Activated T-helper 1 cell treated with anti-CD3 and anti-CD28 coated beads, Interleukin-12 subunit alpha, Interleukin-12 subunit beta, Interleukin-2, Interleukin-4 antibody, amounts not matched to agents 30 ng/mL and 10 ng/mL and 1 ng/mL, durations not matched to agents 14 hours and 24 hours and 36 hours (primary cell): ENCODE data around the gene EFNA5. TPM values are rescaled to one million over a fixed set of nuclear protein-coding genes. Genes with fewer than 3 reads are reported as not detected.

ENCODE experiments used
- DNase-seq: peaks from one replicate; pipeline ENCODE4 v3.0.0; 2021; ENCODE audit warnings: low spot score
- H3K27ac Mint-ChIP-seq: one replicate; pipeline ENCODE4 v1.8.0; 2021; ENCODE audit warnings: mild to moderate bottlenecking, mixed read lengths
- H3K27me3 Mint-ChIP-seq: one replicate; pipeline ENCODE4 v1.8.0; 2022; ENCODE audit warnings: mild to moderate bottlenecking, moderate library complexity, mixed read lengths; ENCODE audit not compliant: insufficient read depth
- H3K36me3 Mint-ChIP-seq: one replicate; pipeline ENCODE4 v1.8.0; 2021; ENCODE audit warnings: low read depth, mixed read lengths
- H3K4me1 Mint-ChIP-seq: one replicate; pipeline ENCODE4 v1.8.0; 2021; ENCODE audit warnings: low read depth, mixed read lengths
- H3K4me3 Mint-ChIP-seq: one replicate; pipeline ENCODE4 v1.8.0; 2021; ENCODE audit warnings: mild to moderate bottlenecking, moderate library complexity, mixed read lengths
- H3K9me3 Mint-ChIP-seq: one replicate; pipeline ENCODE4 v1.8.0; 2021; ENCODE audit warnings: mixed read lengths
- intact Hi-C: fragments of 100-400 bp; cut with micrococcal nuclease; formaldehyde crosslinking; loops from one replicate; pipeline ENCODE4 v1.15.1; 2024
- total RNA-seq: library from RNA; stranded (reverse); gene quantifications from 2 replicates; pipeline ENCODE4 v1.2.3, GENCODE V29; 2022

The EFNA5 gene
- total RNA-seq, 1 donor from 2014 or later = not detected

- Mint-ChIP-seq H3K27me3 (peaks cover 6% of the 10 kb centered on the region), H3K36me3 (no peaks in the 10 kb centered on the region), H3K9me3 (no peaks in the 10 kb centered on the region), H3K4me3 (no peak overlapping the region), H3K4me1 (no peaks in the 10 kb centered on the region), H3K27ac (no peak overlapping the region)
- intact Hi-C loops = no loop called here
- no peak for DNase-seq
These were observed 152.1 kb downstream of the EFNA5 start for GRCh38 chr5:107518616-107519015.

GRCh38 chr5:107518190-107518589 is 152.5 kb downstream of the EFNA5 start:
- no peak overlapping the region for H3K4me3 Mint-ChIP-seq
- peaks cover 6% of the 10 kb centered on the region for H3K27me3 Mint-ChIP-seq
- H3K9me3 Mint-ChIP-seq = no peaks in the 10 kb centered on the region
- no peaks in the 10 kb centered on the region for H3K36me3 Mint-ChIP-seq
- intact Hi-C loops = no loop called here
- no peak overlapping the region for H3K27ac Mint-ChIP-seq
- DNase-seq = no peak
- no peaks in the 10 kb centered on the region for H3K4me1 Mint-ChIP-seq

- no peak for DNase-seq
- Mint-ChIP-seq H3K36me3 (no peaks in the 10 kb centered on the region), H3K4me1 (no peaks in the 10 kb centered on the region), H3K4me3 (no peak overlapping the region), H3K27me3 (peaks cover 2% of the 10 kb centered on the region), H3K9me3 (no peaks in the 10 kb centered on the region), H3K27ac (no peak overlapping the region)
- intact Hi-C loops = no loop called here
These were observed 153.3 kb downstream of the EFNA5 start for GRCh38 chr5:107517185-107518033.

- no peak overlapping the region for H3K4me3 Mint-ChIP-seq
- intact Hi-C loops = no loop called here
- DNase-seq = no peak
- no peaks in the 10 kb centered on the region for H3K9me3 Mint-ChIP-seq
- H3K27me3 Mint-ChIP-seq = peaks cover 2% of the 10 kb centered on the region
- H3K27ac Mint-ChIP-seq = no peak overlapping the region
- H3K4me1 Mint-ChIP-seq = no peaks in the 10 kb centered on the region
- no peaks in the 10 kb centered on the region for H3K36me3 Mint-ChIP-seq
These were observed 154.1 kb downstream of the EFNA5 start for GRCh38 chr5:107516452-107517184.

- Mint-ChIP-seq H3K36me3 (no peaks in the 10 kb centered on the region), H3K4me1 (no peaks in the 10 kb centered on the region), H3K4me3 (no peak overlapping the region), H3K9me3 (no peaks in the 10 kb centered on the region), H3K27me3 (peaks cover 2% of the 10 kb centered on the region), H3K27ac (no peak overlapping the region)
- DNase-seq = no peak
- intact Hi-C loops = no loop called here
These were observed 155.1 kb downstream of the EFNA5 start for GRCh38 chr5:107515521-107516080.

GRCh38 chr5:107514305-107514704 is 156.4 kb downstream of the EFNA5 start:
- no peak overlapping the region for H3K27ac Mint-ChIP-seq
- H3K9me3 Mint-ChIP-seq = no peaks in the 10 kb centered on the region

GRCh38 chr5:107513337-107514085 is 157.2 kb downstream of the EFNA5 start:
- no peaks in the 10 kb centered on the region for H3K4me1 Mint-ChIP-seq
- intact Hi-C loops = no loop called here
- H3K27ac Mint-ChIP-seq = no peak overlapping the region
- no peaks in the 10 kb centered on the region for H3K36me3 Mint-ChIP-seq
- DNase-seq = no peak
- peaks cover 2% of the 10 kb centered on the region for H3K27me3 Mint-ChIP-seq
- H3K9me3 Mint-ChIP-seq = no peaks in the 10 kb centered on the region
- no peak overlapping the region for H3K4me3 Mint-ChIP-seq

More at GRCh38 chr5:107514305-107514704, 156.4 kb downstream of the EFNA5 start:
- Mint-ChIP-seq H3K4me1 (no peaks in the 10 kb centered on the region), H3K27me3 (peaks cover 2% of the 10 kb centered on the region), H3K36me3 (no peaks in the 10 kb centered on the region), H3K4me3 (no peak overlapping the region)
- intact Hi-C loops = no loop called here
- DNase-seq = no peak

GRCh38 chr5:107512029-107512428 is 158.7 kb downstream of the EFNA5 start:
- DNase-seq = no peak
- Mint-ChIP-seq H3K27ac (no peak overlapping the region), H3K36me3 (no peaks in the 10 kb centered on the region), H3K4me1 (no peaks in the 10 kb centered on the region), H3K27me3 (no peaks in the 10 kb centered on the region), H3K4me3 (no peak overlapping the region), H3K9me3 (no peaks in the 10 kb centered on the region)
- intact Hi-C loops = no loop called here

GRCh38 chr5:107510125-107510524 is 160.6 kb downstream of the EFNA5 start:
- Mint-ChIP-seq H3K36me3 (no peaks in the 10 kb centered on the region), H3K9me3 (no peaks in the 10 kb centered on the region), H3K27ac (no peak overlapping the region), H3K27me3 (peaks cover 8% of the 10 kb centered on the region), H3K4me1 (no peaks in the 10 kb centered on the region), H3K4me3 (no peak overlapping the region)
- no peak for DNase-seq
- intact Hi-C loops = no loop called here

GRCh38 chr5:107508097-107508496 is 162.6 kb downstream of the EFNA5 start:
- Mint-ChIP-seq H3K4me3 (no peak overlapping the region), H3K36me3 (no peaks in the 10 kb centered on the region), H3K27ac (no peak overlapping the region), H3K4me1 (no peaks in the 10 kb centered on the region), H3K27me3 (peaks cover 10% of the 10 kb centered on the region), H3K9me3 (no peaks in the 10 kb centered on the region)
- intact Hi-C loops = no loop called here
- DNase-seq = no peak

- no peak for DNase-seq
- Mint-ChIP-seq H3K27me3 (peaks cover 15% of the 10 kb centered on the region), H3K4me1 (peaks cover 11% of the 10 kb centered on the region), H3K9me3 (peaks cover 4% of the 10 kb centered on the region), H3K4me3 (no peak overlapping the region), H3K27ac (no peak overlapping the region), H3K36me3 (no peaks in the 10 kb centered on the region)
- intact Hi-C loops = no loop called here
These were observed 164.8 kb downstream of the EFNA5 start for GRCh38 chr5:107505763-107506534.

- Mint-ChIP-seq H3K4me1 (peaks cover 11% of the 10 kb centered on the region), H3K27me3 (peaks cover 15% of the 10 kb centered on the region), H3K4me3 (no peak overlapping the region), H3K36me3 (no peaks in the 10 kb centered on the region), H3K9me3 (peaks cover 4% of the 10 kb centered on the region), H3K27ac (no peak overlapping the region)
- no peak for DNase-seq
- intact Hi-C loops = no loop called here
These were observed 166.3 kb downstream of the EFNA5 start for GRCh38 chr5:107504424-107504823.
